ENCODE measurements around the gene GREB1L.

The GREB1L gene

GRCh38 chr18:21496277-21496835 is 254.3 kb downstream of the GREB1L start:
- TF ChIP-seq CTCF (conservative IDR thresholded peaks at IDR 0.05; ENCODE audit: control insufficient read depth, insufficient read depth, low read depth, low read length) = no peak
- DNase-seq (ENCODE audit: low read depth) = no peak
- H3K4me3 ChIP-seq (ENCODE audit: control insufficient read depth, low read depth, low read length) = no peak overlapping the region

GRCh38 chr18:21499997-21500396 is 258.0 kb downstream of the GREB1L start:
- no peak for DNase-seq (ENCODE audit: low read depth)

GRCh38 chr18:21502661-21503060 is 260.6 kb downstream of the GREB1L start:
- TF ChIP-seq CTCF (conservative IDR thresholded peaks at IDR 0.05; ENCODE audit: control insufficient read depth, insufficient read depth, low read depth, low read length) = no peak
- H3K4me3 ChIP-seq (ENCODE audit: control insufficient read depth, low read depth, low read length) = no peak overlapping the region
- DNase-seq (ENCODE audit: low read depth) = no peak

More at GRCh38 chr18:21499997-21500396, 258.0 kb downstream of the GREB1L start:
- TF ChIP-seq CTCF (conservative IDR thresholded peaks at IDR 0.05; ENCODE audit: control insufficient read depth, insufficient read depth, low read depth, low read length) = no peak
- no peak overlapping the region for H3K4me3 ChIP-seq (ENCODE audit: control insufficient read depth, low read depth, low read length)

- no peak for DNase-seq (ENCODE audit: low read depth)
- TF ChIP-seq CTCF (conservative IDR thresholded peaks at IDR 0.05; ENCODE audit: control insufficient read depth, insufficient read depth, low read depth, low read length) = no peak
- no peak overlapping the region for H3K4me3 ChIP-seq (ENCODE audit: control insufficient read depth, low read depth, low read length)
These were observed 266.1 kb downstream of the GREB1L start for GRCh38 chr18:21507913-21508701.

- no peak for DNase-seq (ENCODE audit: low read depth)
- no peak overlapping the region for H3K4me3 ChIP-seq (ENCODE audit: control insufficient read depth, low read depth, low read length)
- TF ChIP-seq CTCF (conservative IDR thresholded peaks at IDR 0.05; ENCODE audit: control insufficient read depth, insufficient read depth, low read depth, low read length) = no peak
These were observed 267.0 kb downstream of the GREB1L start for GRCh38 chr18:21509062-21509461.

DNA sequence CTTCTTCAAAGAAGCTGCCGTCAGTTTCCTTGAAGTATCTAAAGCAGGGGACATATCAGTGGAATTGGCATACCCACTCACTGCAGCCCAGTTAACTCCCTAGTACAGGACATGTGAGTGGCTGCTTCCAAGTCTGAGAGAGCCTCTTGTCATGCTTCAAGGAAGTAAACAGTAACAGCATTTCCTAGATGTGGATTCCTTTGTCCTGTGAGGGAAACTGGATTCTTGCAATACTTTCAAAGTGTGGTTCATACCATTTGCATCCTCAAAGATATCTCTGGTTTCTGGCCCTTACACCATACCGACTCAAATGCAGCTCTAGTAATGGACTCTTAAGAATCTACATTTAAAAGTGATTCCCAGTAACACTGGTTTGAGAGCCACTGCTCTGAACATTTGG is 271.3 kb downstream of the GREB1L start:
- no peak for TF ChIP-seq CTCF (conservative IDR thresholded peaks at IDR 0.05; ENCODE audit: control insufficient read depth, insufficient read depth, low read depth, low read length)
- no peak overlapping the region for H3K4me3 ChIP-seq (ENCODE audit: control insufficient read depth, low read depth, low read length)
- no peak for DNase-seq (ENCODE audit: low read depth)
